GM18517 (cell line): ENCODE data around the gene SETBP1.

Experiments
- ATAC-seq: cut with Tn5 transposase; IDR thresholded peaks from one replicate; pipeline ENCODE4 v1.9.1; 2021; ENCODE audit warnings: mild to moderate bottlenecking, moderate library complexity; ENCODE audit not compliant: unreplicated experiment

SETBP1 gene

DNA sequence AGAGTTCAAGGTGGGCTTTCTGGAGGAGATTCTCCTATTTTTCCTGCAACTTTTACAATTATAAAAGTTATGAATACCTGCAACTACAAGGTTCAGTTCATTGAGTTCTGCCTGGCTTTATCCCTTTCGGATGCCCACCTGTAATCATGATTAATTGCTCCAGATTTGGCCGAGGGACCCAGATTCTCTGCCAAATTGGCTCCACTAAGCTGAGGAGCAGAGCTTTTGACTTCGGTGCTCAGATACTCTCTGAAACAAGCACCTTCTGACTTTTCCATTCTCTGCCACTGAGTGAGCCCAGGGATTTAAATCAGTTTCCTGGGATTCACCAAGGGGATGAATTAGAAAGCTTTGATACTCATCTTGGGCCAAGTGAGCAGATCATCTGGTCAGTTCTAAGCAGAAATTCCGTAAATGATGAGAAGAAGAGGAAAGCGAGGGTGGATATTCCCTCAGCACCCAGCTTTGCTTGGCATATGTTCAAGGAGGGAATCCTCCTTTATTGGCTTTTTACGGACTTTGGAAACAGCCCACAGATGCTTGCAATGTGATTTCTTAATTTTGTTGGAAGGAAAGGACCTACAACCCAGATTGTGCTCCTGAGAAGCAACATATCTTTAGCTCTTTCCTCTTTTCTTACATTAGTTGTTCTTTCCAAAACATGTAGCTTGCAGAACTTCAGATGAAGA lies 179.2 kb downstream of the SETBP1 start:
- no peak for ATAC-seq

DNA sequence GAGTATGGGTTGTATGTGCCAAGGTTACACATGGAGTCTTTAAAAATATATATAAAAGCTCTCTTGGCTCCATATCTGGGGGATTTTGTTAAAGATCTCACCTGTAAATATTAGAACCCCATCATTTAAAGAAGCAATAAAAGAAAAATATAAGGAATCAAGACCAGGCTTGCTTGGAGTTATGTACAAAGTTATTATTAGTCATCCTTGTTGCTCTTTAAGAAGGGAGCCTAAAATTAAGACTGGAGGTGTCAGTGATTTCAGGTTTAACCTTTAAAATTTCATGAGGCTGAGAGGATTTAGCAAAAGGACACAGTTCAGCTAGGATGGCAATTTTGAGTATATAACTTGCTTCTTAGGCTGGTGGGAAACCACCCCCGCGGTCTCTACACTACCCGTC lies 181.4 kb downstream of the SETBP1 start:
- no peak for ATAC-seq

DNA sequence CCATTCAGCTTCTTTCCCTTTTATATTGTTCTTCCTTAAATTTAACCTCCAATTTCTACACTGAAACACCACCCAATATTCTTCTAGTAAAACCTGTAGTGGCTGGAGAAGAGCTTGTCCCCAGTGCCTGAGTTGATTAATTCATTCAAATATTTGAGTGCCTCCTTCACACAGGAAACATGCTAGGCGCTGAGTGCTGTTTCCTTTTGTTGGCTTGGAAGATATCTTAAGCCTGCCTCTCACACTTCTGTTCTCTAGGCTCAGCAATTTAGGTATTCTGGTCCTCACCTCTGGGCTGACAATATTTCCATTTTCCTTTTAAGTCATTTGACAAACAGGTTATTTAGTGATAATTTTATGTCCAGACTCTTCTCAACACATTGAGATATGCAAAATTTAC lies 185.4 kb downstream of the SETBP1 start:
- ATAC-seq = no peak

DNA sequence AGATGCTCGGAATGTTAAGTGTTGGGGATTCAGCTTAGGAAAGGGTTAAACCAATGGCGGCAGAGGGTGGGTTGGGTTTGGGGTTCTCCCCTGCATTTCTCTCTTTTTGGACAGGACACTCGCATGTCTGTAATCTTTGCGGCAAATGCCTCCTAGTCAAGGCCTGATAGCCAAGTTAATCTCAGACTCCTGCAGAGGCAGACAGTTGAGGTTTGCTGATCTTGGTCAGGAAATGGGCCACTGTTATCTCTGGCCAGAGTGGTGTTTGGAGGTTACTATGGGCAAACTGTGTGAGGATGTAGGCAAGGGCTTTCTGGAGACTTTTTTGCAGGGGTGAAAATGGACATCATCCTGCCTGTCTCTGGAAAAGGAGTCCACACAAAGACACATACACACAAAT lies 188.8 kb downstream of the SETBP1 start:
- no peak for ATAC-seq

DNA sequence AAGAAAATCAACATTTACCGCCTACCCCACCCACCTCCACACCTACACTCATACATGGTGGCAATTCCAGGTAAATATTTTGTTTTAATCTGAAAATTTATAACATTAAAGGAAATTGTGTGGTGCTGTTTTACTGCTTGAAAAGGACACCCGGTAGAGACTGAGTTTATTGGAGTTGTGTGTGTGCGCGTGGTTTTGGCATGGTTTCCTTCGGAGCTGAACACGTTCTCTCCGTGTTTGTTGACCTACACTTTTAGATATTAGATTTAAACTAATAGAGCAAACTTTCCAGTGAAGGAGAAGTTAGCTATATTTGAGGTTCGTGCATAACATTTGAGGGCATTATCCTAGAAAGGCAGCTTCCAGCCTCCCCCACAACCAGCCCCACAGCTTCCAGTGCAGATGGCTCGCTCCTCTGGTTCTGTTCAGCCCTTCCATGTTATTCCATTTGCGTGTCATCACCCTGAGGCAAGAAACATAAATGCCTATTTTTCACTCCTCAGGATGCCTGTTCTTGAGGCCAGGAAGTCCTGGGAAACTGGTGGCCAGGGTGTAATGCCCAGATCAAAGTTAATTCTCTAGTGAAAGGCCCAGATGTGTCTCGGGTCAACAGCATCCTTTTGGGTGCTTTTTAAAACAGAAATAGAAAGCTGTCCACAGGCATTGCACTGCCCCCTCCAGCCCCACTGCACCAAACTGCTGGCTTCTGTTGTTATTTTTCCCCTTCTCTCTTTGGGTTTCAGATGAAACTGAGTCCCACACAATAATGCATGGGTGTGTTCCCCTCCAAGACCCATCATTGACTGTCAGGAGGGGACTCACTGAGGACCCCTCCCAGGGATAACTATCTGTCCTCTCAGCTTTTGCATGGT lies 190.2 kb downstream of the SETBP1 start:
- peak; percentile 44 for ATAC-seq

DNA sequence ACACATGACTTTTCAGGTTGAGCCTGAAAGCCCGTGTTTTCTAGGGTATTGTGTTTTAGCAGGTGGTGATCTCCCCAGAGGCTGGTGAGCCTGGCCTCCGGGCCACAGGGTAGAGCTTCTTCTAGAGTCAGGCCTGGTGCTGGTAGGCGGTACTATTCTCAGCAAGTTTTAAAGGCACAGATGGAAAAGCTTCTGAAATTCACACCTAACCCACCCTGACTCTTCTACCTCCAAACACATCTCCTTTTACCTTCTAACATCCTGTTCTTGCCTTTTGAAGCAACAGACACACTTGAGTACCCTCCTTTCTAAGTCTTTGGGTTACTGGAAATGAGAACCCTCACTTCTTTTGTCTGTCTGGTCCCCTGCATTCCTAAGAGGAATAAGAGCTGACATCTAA lies 191.1 kb downstream of the SETBP1 start:
- ATAC-seq = peak; percentile 85

DNA sequence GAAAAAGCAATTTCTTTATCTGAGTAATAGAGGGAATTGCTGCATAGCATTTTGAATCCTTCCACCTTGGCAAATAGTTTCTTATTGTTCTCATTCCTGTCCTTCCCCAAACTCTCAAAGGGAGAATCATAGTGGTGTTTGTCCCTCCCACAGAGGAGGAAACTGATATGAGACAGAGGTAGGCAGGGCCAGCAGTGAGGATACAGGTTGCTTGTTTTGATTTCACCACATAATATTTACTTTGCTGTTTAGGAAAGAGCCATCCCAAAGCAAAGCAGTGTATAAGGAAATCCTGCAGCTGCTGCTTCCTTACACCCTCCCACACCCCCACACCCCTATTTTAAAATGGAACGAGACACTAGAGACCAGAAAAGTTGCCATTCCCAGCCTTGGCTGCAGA lies 195.3 kb downstream of the SETBP1 start:
- ATAC-seq = no peak

DNA sequence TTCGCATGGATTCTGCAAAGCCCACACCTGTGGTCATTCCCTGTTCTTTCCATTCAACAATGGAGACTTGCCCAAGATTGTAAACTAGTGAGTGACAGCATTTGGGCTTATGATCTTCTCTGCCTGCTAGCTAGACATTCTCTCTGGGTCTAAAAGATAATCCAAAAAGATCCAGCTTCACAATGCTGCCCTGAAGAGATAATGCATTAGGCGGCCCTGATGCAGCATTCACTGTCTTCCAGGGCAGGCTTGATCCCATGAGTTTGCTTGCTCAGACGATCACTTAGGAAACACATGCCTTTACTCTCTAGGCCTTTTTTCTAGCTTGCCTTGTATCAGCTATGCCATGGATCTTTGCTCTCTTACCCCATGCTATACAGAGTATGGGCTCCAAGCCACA lies 196.1 kb downstream of the SETBP1 start:
- ATAC-seq = no peak

DNA sequence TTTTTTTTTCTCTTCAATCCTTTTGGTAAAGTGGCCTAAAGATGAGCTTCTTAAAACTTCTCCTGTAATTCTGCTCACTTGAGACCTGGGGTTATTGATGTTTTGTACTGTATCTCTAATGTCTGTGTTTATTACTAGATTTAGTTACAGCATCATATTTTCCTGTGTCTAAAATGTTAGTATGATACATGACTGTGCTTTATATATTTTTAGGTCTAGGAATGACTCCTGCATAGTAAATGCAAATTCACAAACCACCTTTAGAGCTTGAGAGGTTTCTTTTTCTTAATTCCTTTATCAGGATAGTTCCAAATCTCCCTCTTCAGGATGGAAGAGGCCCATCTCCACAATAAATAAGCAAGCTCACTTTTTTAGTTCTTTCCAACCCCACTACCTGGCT lies 197.6 kb downstream of the SETBP1 start:
- ATAC-seq = no peak

DNA sequence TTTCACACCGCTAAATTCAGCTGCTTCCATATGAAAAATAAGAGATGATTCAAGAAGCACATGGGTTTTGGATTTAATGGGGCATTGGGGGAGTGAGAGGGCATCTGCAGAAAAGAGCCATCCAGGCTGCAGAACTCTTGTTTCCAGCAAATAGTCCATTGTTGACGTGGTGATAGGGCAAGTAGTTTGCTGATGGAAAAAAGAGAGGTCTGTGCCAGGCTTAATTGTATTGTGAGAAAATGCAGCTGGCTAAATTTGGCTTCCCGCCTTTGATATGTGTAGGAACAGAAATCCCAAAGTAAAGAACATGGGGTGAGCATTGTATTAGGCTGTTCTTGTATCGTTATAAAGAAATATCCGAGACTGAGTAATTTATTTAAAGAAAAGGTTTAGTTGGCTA lies 199.5 kb downstream of the SETBP1 start:
- no peak for ATAC-seq

DNA sequence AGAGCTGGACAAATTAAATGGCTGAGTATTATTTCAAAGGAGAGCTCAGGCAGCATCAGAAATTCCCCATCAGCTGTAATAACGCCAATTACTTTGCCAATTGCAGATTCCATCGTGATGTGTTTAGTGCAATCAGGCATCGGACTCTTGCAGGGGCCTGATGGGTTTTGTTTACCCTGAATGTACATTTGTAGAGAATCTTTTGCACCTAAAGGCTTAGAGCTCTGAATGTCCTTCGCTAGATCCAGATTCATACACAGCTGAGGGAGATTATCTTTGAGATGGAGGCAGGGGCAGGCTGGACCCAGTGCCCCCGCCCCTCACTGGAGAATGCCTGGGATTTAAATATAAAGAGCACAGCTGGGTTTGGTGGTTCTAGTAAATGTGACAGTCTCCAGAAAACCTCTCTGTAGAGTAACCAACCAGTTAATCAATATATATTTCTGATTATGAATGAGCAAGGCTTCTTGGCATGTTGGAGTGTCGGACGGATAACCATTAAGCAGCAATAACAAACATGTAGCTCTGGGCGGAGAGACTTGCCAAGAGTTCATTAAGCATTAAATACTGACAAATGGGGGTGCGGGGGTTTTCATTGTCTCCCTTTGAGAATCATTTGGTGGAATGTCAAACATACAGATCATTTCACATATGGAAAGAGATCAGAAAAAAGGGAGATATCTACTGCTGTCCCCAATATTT lies 200.9 kb downstream of the SETBP1 start:
- ATAC-seq = no peak

DNA sequence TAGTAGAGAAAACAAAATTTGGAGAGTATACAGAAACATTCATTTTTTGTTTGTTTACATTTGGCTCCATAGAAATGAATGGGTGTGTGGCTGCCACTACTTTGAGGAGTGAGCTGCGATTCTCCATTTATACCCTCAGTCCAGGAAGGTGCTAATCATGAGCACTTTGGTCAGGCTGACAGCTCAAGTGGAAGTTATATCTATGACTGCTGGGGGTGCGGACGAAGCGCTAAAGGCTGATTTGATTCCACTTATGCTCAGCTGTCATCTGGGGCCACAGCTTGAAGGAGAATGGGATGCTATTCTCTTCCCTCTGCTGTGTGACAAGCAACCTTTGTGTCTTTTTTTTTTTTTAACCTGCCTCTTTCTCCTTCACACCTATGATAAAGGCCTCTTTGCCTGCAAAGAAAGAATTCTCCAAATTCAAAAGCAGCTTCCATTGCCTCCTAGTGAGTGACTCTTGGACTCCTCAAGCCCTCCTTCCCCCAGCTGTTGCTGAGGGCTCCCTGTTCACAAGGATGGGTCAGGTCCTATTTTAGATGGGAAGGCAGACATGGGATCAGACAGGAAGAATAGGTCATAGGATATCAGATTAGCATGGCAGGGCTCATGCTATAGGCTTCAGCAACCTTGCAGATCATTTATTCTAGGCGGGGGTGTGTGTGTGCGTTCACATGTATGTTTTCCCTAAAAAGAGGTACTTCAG lies 201.6 kb downstream of the SETBP1 start:
- no peak for ATAC-seq

DNA sequence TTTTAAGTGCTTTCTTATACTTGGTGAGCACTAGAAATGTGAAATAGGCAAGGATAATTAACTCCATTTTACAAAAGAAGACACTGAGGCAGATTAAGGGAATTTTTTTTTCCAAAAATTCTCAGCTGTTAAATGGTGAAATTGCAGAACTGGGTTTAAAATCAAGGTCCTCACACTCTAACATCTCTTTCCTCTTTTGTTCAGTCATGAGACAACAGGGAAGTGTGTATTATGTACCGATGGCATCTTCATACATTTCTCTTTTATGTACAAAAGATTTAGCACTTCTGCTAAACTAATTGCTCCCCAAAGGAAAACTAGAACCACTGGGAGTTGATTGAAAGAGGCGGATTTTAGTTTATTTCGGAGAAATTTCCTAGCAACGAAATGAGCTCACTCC lies 203.0 kb downstream of the SETBP1 start:
- ATAC-seq = no peak

DNA sequence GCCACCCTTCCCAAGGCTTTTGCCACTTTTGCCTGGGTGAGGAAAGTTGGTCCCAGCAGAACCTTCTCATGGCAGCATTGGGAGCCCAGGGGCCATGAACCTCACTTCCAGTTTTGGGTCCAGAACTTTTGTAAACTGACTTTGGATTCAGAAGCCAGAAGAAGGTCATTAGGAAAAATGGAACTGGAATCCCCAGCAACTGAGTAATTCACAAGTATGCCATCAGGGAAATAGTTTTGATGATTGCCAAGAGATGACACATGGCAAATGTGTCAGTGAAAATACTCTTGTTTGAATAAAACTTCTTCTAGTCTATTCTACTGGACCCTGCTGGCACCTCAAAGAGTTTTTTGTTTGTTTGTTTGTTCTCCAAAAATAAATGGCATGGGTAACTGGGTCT lies 203.7 kb downstream of the SETBP1 start:
- ATAC-seq = no peak

DNA sequence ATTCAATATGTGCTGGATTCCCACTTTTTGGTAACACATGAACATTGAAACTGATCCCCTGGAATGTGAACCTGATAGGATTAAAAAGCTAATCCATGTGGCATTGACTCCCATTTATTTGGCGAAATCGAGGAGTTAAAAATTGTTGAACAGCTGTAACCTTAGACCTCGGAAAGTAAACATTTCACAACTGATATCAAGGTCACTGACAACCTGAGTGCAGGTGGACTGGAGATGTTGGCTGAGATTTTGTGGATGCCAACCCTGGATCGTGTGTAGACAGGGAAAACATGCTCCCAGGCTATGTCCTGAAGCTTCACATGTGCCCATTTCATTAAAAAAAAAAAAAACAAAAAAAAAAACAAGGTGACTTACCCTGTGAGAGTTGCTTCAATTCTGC lies 204.8 kb downstream of the SETBP1 start:
- no peak for ATAC-seq

DNA sequence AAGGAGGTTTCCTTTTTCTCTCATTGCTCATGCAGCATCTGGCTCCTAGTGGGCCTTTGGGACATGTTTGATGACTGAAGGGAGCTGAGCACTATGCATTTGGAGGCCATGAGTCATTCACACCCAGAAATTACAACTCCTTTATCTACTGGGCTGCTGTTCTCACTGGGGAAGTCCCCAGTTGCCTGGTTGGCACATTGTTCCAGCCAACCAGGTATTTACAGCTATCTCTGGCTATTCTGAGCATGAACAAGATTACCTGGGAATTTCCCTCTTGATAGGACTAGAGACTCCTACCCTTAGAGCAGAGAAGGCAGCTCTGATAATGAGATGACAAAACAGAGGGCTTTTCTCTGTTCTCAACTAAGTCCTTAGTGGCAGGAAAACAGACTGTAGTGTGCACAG lies 206.5 kb downstream of the SETBP1 start:
- peak; percentile 95 for ATAC-seq

DNA sequence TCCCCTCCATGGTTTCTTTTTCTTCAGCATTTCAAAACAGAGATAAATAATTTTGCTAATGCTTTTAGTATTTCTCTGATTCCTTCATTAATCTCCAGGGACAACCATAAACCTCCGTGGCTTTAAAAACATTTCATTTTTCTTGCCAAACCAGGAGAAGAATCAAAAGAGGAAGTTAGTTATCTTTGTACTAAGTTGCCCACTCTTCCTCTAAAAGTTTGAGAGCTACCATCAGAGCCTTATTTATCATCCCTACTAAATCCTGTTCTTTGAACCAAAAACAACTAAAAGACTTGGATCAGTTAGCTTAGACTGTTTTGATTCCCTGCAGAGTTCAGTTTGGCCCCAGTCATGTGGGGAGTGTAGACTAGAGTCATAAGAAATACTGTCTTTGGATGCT lies 208.4 kb downstream of the SETBP1 start:
- ATAC-seq = no peak

DNA sequence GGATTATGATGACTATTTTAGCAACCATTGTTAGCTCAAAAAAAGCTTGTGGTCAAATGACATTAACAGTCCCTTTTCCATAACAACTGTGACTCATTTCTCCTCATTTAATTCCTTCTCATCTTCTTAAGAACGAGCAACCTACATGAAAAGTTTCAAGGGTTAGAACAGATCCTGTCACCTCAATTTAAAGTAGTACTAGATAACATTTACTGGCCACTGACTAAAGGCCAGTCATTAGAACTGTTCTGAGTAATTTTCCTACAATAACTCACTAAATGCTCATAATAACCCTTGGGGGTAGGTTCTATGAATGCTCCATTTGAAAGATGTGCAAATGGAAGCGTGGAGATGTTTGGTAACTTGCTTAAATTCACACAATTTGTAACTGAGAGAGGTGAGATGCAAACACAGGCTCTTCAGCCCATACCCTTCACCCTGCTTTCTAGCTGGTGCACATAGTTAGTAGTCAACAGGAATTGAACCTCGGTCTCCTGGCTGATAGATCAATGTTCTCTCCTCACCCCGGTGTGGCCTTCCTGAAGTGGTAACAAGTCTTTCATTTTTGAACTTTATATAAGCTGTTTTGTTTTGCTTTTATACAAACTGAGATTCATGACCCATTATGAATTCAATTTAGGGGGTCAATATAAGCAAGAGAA lies 212.5 kb downstream of the SETBP1 start:
- ATAC-seq = no peak

DNA sequence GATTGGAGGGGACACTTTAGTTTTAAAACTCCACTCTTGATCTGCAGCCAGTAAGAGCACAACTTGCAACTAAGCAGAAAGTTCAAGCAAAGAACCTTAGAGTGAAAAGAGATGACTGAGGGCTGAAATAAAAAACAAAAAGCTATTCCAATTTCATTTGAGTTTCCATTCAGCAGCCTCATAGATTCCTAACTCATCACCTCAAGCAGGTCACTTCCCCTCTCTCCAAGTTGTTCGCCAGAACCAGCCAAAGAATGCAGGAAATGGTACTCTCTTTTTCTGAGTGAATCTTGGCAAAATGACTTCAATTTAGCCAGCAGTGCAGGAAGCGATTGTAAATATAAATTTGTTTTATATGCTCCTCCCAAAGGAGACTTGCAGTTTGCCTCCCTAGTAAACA lies 213.3 kb downstream of the SETBP1 start:
- no peak for ATAC-seq

DNA sequence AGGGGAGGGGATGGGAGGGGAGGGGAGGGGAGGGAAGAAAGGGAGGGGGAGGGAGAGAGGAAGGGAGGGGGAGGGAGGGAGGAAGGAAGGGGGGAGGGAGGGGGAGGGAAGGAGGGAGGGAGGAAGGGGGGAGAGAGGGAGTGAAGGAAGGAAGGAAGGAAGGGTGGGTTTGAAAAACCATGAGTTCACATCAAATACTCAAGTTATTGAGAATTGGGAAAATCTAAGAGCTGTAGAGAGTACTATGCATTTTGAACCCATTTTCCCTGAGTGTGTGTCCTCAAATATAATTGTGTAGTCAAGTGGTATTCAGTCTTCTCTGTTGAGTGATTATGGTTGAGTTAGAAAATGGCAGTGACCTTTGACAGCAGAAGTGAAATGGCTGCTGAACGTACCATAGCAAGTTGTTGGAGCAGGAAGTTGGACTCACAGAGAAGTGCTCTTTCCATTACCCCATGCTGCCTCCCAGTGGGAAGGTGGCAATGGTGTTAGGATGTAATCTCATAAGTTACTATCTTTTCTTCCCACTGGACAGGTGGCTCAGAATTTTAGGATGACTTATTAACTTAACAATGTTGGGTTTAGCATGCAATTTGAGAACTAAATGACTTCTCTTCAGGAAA lies 214.6 kb downstream of the SETBP1 start:
- no peak for ATAC-seq
